ENCODE data around the gene VSTM4. TPM values are rescaled to one million over a fixed set of nuclear protein-coding genes. Genes with fewer than 3 reads are reported as not detected.

VSTM4 gene
- total and polyA plus RNA-seq, 3 donors from 2014 or later: 25.6 to 35.8 (median 26.0) TPM

- DNase-seq: no peak
- intact Hi-C loops (cut with DNase I; ENCODE audit: low total_unique reads): no loop called here
- Histone ChIP-seq H3K4me3 (no peak overlapping the region), H3K36me3 (ENCODE audit: low read depth, missing control alignments) (no peaks in the 10 kb centered on the region), H3K27me3 (no peaks in the 10 kb centered on the region), H3K4me1 (peaks cover 28% of the 10 kb centered on the region), H3K27ac (no peak overlapping the region), H3K9me3 (no peaks in the 10 kb centered on the region)
- TF ChIP-seq POLR2A (IDR thresholded peaks at IDR 0.05) (no peak), CTCF (IDR thresholded peaks at IDR 0.05) (no peak)
- WGBS, 2 donors: 77 to 79% methylated on average over 3 of the region's 3 CpGs
Measured at GRCh38 chr10:49050906-49051305, 64.4 kb downstream of the VSTM4 start.

- DNase-seq: no peak
- H3K9me3 ChIP-seq: no peaks in the 10 kb centered on the region
- intact Hi-C loops (cut with DNase I; ENCODE audit: low total_unique reads): no loop called here
- H3K4me3 ChIP-seq: no peak overlapping the region
- no peak overlapping the region for H3K27ac ChIP-seq
- WGBS, 2 donors: 79 to 81% methylated on average over 2 of the region's 2 CpGs
- TF ChIP-seq CTCF (IDR thresholded peaks at IDR 0.05) (no peak), POLR2A (IDR thresholded peaks at IDR 0.05) (no peak)
- peaks cover 22% of the 10 kb centered on the region for H3K4me1 ChIP-seq
- no peaks in the 10 kb centered on the region for H3K36me3 ChIP-seq (ENCODE audit: low read depth, missing control alignments)
- no peaks in the 10 kb centered on the region for H3K27me3 ChIP-seq
Measured at GRCh38 chr10:49050366-49050765, 65.0 kb downstream of the VSTM4 start.

GRCh38 chr10:49049660-49050059, 65.7 kb downstream of the VSTM4 start:
- DNase-seq: no peak
- Histone ChIP-seq H3K4me1 (peaks cover 17% of the 10 kb centered on the region), H3K9me3 (no peaks in the 10 kb centered on the region), H3K27me3 (no peaks in the 10 kb centered on the region), H3K4me3 (no peak overlapping the region), H3K27ac (no peak overlapping the region), H3K36me3 (ENCODE audit: low read depth, missing control alignments) (no peaks in the 10 kb centered on the region)
- WGBS, 2 donors: 92 to 93% methylated on average over 4 of the region's 4 CpGs
- TF ChIP-seq CTCF (IDR thresholded peaks at IDR 0.05) (no peak), POLR2A (IDR thresholded peaks at IDR 0.05) (no peak)
- intact Hi-C loops (cut with DNase I; ENCODE audit: low total_unique reads): no loop called here

GRCh38 chr10:49047128-49047639, 68.1 kb downstream of the VSTM4 start:
- no peak for DNase-seq
- intact Hi-C loops (cut with DNase I; ENCODE audit: low total_unique reads): no loop called here
- no peaks in the 10 kb centered on the region for H3K36me3 ChIP-seq (ENCODE audit: low read depth, missing control alignments)
- no peak overlapping the region for H3K4me3 ChIP-seq
- TF ChIP-seq CTCF (IDR thresholded peaks at IDR 0.05): no peak
- TF ChIP-seq POLR2A (IDR thresholded peaks at IDR 0.05): no peak
- H3K27ac ChIP-seq: no peak overlapping the region
- no peaks in the 10 kb centered on the region for H3K27me3 ChIP-seq
- 93% methylated on average over 10 to 11 of the region's 11 CpGs for WGBS, 2 donors
- no peaks in the 10 kb centered on the region for H3K9me3 ChIP-seq
- no peaks in the 10 kb centered on the region for H3K4me1 ChIP-seq

All from testis (tissue), 3 donors.